ENCODE data around the gene CTNNA3.

GRCh38 chr10:66980246-66980815 lies 715.7 kb downstream of the CTNNA3 start:
- TF ChIP-seq CTCF (IDR thresholded peaks at IDR 0.05): no peak
- TF ChIP-seq POLR2A (IDR thresholded peaks at IDR 0.05): no peak
